GM18868 (cell line): ENCODE data around the gene RNF222.
"Not testable (repeated sequence)": the region's sequence is repeated elsewhere in the genome, so short reads cannot be mapped to it uniquely, and the experiment has no call there.

Experiments
- ATAC-seq: cut with Tn5 transposase; IDR thresholded peaks from one replicate; pipeline ENCODE4 v1.9.1; 2021; ENCODE audit warnings: mild to moderate bottlenecking, moderate library complexity; ENCODE audit not compliant: unreplicated experiment

Gene RNF222

DNA sequence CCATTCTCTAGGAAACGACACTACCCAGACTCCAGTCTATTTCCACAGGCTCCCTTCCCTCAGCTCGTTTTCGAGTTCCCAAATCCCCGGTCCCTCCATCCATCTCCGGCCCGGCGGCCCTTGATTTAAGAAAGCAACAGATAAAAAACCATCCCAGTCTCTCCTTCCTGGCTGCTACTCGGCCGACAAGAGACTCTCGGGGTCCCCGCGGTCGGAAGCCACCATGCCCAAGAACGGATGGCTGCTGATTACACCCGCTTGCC, 14.8 kb downstream of the RNF222 start:
- no peak for ATAC-seq

DNA sequence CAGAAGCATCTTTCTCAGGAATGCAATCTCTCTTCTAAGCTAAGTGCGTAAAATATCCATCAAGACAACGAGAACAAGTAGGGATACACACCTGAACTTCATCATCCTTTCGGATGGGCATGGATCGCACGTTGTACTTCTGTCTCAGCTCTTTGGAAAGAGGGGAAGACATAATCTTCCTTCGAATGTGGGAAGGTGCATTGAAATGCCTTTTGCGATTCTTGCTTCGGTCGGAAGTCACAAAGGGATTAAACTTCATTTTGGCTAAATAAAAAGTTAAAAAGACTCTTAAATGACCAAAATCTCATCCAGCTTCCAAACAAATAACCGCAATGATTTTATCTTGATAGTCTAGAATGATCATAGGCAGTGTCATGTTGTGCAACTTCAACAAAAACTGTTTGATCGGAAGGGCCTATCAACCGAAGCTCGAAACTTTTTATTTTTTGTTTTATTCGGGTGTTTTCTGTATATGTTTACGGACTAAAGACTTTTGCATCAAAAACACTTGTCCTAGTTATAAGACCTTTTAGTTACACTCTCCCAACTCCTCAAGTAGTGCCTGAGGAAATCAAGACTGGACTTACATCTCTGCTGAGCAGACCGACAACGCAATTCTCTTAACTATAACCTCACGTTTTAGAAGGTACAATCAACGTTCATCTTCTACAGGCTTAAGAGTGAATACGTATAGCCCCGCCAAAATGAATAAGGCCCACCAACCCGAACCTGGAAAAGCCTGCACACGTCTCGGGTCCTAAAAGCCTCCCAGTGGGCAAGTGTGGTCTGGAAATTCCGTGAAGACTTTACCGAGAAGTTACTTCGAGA, 15.4 kb downstream of the RNF222 start:
- no peak for ATAC-seq

DNA sequence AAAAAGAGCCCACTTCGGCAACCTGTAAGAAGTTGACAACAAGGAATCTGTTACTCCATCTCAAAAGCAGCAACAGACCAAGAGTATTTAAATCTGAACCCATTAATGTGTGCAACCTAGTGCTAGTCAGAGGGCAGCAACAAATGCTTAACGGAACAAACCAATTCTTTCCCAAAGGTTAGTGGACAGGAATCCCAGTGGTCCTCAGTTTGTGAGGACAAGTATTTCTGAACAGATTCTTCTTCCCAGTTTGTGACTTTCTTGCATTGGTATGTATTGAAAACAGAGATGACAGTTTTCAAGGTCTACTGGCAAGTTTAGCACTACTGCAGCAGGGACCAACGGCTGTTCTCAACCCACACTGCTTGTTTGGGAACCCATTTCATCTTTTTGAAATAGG, 17.6 kb downstream of the RNF222 start:
- no peak for ATAC-seq

DNA sequence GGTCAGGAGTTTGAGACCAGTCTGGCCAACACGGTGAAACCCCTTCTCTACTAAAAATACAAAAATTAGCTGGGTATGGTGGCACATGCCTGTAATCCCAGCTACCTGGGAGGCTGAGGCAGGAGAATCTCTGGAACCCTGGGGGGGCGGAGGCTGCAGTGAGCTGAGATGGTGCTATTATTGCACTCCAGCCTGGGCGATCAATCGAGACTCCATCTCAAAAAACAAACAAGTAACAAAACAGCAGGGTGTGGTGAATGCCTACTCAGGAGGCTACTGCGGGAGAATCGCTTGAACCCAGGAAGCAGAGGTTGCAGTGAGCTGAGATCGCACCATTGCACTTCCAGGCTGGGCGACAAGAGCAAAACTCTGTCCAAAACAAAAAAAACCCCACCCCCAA, 19.5 kb downstream of the RNF222 start:
- ATAC-seq, result not testable (repeated sequence)

DNA sequence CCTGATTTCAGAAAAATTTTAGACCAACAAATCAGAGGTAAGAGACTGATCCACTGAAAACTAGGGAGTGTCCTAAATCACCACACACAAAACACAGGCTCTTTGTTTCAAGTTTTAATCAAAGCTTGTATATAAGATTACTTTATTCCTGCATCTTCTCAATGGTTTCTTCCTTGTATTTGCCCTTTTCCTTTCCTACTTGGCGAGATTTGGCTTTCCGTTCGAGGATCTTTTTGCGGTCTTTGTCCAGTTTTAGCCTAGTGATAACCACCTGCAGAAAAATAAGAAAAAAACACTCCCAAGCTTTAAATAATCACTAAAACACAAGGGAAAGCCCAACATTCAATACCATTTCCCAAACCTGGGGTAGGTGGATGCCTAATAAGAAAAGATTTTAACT, 20.2 kb downstream of the RNF222 start:
- no peak for ATAC-seq

DNA sequence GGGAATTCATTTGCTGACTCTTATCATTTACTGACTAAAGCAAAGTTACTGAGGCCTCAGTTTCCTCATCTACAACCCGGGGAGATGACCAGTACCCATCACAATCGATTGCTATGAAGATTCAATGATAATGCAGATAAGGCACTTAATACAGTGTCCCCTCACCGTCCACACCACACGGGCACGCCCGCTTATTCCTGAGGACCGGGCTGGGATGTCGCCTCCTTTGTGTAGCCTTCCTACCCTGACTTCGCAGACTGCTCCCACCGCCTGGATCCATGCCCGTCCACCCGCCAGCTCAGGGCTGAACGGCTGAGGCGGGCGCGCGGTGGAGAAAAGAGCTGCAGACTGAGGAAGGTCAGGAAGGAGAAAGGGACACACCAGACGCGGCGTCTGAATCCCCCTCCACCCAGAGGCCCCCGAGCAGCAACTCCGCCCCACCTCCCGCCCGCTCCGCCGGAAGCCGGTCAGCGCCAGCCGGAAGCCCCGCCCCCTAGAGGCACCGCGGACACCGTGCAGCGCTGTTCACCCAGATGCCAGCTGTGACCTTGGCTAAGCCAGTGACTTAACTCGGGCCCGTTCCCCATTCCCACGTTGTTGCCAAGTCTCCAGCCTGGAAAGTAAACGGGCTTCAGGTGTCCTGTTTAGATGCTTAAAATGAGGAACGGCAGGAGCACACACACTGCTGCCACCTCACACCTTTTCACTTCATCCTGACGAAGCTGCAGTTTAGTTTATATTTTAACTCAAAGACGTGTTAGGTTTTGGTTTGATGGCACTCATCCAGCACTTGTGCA, 21.2 kb downstream of the RNF222 start, which contains the start of gene KRABD2:
KRABD2 (minus strand) TSS at position 434 of the 797 bp plus-strand sequence.
- ATAC-seq, result peak; percentile 87

DNA sequence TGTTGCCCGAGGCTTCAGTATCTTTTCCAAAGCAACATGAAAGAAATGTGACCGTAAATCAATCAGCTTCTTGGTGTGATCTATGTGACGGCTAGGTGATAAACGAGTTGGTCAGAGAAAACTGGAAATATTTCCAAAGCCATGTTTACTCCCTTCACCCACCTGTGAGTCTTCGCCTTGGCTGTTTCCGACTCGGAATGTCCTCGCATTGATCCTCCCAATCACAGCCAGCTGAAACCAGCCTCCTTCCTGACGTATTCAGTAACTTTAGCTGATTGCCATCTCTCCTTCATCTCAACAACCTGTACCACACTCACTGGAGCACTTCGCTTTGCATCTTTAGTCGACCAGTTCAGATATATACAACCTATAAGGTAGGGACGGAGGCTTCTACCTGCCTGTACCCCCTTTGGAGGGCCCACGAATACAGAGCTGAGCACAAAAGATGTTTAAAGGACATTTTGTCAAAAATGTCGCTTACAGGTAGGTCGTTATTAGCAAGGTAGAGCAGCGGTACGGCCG, 21.8 kb downstream of the RNF222 start:
- peak; percentile 10 for ATAC-seq

DNA sequence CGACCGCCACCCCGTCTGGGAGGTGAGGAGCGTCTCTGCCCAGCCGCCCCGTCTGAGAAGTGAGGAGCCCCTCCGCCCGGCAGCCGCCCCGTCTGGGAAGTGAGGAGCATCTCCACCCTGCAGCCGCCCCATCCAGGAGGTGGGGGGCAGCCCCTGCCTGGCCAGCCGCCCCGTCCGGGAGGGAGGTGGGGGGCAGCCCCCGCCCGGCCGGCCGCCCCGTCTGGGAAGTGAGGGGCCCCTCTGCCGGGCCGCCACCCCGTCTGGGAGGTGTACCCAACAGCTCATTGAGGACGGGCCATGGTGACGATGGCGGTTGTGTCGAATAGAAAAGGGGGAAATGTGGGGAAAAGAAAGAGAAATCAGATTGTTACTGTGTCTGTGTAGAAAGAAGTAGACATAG, 23.8 kb downstream of the RNF222 start:
- not testable (repeated sequence) for ATAC-seq

DNA sequence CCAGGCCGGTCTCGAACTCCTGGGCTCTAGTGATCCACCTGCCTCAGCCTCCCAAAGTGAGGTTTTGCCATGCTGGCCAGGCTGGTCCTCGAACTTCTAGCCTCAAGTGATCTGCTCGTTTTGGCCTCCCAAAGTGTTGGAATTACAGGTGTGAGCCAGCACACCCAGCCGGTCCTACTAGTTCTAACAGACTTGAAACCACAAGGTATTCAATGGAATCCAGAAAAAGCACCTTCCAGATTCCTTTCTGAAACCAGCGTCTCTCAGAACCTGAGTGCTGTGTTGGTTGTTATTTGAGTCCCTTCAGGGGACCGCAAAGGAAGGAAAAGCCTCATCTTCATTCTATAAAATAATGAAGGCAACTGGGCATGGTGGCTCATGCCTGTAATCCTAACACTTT, 25.2 kb downstream of the RNF222 start:
- ATAC-seq, result no peak

DNA sequence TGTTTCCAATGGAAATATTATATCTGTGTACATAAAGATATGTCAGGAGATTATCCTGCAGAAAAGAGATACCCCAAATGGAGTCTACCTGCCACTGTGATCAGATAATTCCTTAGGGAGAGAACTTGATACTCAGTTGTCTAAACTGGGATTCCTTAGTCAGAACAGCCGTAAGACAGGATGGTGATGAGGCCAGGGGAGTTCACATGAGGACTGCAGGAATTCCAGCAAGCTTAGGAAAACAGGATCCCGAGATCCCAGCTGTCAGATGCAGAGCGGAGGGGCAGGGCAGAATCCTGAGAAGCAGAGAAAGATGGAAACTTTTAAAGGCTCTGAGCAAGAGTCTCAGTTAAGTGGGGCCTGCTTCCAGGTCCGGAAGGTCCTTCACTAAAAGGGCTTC, 25.8 kb downstream of the RNF222 start:
- ATAC-seq, result no peak

DNA sequence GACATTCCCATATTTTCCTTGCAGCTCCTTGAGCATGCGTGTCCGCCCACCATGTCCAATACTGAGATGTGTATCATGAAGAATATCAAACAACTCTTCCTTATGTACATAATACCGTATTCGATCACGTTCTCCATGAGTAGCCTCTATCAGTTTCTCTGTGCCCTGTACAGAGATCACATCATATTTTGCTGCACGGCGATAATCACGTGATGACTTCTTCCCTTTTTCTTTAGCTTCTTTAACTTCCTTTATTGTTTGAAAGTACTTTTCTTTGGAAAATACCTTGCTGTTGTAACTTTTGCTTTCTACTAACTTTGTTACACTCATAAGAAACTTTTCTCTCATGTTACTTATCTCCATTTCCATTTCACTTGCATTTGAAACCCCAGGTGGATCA, 27.7 kb downstream of the RNF222 start:
- no peak for ATAC-seq

DNA sequence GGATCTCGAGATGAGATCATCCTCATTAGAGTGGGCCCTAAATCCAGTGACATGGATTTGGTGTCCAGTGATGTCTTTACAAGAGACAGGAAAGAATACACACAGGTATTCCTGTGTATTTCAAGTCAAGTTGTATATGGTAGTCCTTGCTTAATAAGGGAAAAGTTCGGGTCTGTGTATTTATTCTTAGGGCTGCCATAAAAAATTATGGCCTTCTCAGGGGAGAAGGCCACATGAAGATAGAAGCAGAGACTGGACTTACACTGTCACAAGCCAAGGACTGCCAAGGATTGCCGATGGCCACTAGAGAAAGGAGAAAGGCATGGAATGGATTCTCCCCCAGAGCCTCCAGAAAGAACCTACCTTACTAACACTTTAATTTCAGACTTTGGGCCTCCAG, 29.4 kb downstream of the RNF222 start:
- no peak for ATAC-seq

DNA sequence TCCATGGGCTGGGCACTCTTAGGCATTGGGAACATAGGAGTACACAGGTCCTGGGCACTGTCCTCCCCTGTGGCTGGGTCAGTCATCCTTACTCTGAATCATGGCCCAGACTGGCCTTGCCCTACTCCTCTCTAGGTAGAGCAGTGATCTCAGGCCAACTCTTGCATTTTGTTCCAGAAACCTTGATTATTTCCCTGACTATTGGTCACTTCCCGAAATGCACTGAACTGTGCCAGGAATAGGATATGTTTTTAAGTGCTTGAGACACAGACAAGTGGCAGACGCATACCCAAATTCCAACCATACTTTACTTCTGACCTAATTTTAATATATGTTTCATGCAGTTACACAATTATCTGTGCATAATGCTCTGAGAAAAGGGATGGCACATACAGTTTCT, 31.4 kb downstream of the RNF222 start:
- ATAC-seq, result no peak

DNA sequence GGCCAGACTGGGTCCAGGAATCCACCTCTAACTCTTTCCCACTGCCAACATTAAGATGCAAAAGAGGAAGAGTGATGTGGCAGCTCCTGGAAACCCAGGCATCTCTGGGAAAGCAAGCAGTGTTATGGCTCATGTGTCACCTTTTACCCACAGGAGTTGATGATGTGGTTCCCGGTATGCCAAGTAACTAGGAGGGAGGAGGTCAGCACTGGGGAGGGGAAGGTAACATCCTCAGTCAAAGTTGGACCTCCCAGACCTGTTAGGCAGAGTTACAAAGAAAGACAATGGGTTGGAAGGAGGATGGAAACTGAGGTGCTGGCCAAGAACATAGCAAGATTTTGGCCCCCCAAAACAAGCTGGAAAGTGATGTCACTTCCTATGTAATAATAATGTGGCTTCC, 32.5 kb downstream of the RNF222 start:
- no peak for ATAC-seq

DNA sequence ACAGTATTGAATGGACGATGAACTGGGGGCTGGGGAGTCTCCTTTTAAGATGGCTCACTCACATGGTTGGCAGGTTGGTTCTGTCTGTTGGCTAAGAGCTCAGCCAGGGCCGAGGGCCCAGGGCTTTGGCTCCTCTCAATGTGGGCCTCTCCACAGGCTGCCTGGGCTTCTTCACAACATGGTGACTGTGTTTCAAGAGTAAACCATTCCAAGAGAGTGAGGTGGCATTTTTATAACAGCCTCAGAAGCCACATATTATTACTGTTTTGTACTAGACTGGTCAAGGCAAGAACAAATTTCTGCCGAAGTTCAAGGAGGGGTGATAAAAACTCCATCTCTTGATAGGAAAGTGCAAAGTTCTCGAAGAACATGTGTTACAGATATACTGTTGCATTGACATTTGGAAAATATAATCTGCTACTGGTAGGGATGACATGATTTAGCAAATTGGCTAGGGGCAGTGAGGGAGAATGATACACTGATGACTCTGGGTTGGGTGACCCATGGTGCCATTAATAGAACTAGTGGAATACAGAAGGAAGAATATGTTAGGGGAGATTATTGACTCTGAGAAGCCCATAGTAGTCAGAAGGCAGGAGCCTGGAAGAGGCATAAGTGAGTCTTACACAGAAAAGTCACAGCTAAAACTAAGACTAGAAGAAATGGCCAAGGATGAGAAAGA, 34.8 kb downstream of the RNF222 start:
- no peak for ATAC-seq

DNA sequence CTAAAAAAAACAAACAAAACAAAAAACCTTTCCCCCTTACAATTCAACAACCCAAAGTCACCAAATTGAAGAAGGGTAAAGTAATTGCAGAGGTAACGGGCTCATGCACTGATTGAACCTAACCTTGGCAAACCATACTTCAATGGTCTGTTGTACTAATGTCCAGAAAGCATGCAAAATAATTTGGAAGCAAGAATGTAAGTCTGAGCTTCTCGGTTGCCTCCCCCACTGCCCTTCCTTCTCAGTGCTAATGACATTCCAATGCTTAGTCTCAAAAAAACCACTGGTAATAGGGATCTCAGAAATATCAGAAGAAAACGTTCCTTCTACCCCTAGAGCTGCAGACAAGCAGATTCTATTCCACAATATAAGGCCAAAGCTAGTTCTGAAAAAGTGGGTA, 36.9 kb downstream of the RNF222 start:
- ATAC-seq, result no peak

DNA sequence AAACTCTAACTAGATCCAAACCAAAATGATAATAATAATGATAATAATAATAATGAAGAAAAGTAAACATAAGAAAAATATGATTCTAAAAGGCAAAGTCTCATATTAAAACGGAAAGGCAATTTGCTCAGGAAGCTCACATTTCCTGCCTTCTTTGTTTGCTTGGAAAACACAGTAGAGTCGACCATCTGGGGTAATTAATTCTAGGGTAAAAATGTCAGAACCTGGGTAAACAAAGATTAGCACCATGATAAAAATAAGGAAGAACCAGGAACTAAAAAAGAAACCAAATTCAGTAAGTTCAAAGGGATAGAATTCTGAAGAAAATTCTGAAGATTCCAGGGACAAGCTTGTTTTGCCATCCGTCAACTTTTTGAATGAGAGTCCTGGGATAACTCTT, 37.4 kb downstream of the RNF222 start:
- no peak for ATAC-seq

DNA sequence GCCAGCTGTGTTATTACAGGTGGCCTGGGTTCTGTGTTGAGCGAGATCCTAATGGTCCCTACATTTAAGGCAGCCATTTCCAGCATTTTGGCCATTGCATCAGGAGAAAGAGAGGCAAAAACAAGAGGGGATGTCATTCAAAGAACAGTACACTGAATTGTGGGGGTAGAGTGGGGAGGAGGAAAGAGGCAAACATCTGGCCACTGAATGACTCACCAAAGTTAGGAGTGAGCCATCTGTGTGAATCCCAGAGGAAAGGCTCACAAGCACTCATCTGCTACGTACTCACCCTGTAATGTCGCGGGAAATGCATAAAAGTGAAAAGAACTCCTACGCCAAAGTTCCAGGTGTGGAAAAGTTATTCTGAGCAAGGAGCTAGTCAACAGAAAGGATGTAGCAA, 37.9 kb downstream of the RNF222 start:
- no peak for ATAC-seq

DNA sequence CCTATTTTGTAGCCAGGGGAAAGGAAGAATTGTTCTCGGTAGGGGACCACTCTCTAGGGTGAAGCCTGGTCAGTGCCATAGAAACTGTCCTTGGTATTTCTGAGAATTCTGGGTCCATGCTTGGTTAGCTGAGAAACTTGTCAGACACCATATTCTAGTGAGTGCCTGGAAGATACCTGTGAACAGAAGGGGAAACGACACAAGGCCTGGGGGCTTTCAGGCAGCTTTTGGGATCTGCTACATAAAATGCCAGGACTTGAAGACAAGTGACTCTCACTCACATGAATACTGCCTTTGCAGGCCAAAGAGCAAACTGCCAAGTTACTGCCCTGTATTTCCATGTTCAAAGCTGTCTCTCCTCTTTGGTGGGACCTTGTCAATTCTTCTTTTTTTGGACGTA, 39.7 kb downstream of the RNF222 start:
- no peak for ATAC-seq

DNA sequence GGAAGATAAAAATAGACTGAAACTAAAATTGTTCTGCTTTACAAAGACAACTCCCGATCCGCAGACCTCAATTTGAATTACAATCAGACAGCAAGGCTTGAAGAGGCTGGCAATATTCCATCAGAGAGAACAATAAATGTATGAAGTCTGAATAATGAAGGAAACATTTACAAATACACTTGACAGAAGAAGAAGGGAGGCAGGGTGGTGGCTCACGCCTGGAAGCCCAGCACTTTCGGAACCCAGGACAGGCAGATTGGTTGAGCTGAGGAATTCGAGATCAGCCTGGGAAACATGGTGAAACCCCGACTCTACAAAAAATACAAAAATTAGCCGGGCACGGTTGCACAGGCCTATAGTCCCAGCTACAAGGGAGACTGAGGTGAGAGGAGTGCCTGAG, 43.4 kb downstream of the RNF222 start:
- ATAC-seq, result no peak

DNA sequence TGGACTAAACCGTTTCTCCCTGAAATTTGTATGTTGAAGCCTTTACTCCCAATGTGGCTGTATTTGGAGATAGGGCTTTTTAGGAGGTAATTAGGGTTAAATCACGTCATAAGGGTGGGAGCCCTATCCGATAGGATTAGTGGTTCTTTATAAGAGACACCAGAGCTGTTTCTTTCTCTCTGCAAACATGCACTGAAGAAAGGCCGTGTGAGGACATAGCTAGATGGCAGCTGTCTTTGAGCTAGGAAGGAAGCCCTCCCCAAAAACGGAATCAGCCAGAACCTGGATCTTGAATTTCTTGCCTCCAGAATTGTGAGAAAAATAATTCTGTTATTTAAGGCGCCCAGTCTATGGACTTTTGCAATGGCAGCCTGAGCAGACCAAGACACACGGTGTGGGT, 43.9 kb downstream of the RNF222 start:
- ATAC-seq, result no peak

DNA sequence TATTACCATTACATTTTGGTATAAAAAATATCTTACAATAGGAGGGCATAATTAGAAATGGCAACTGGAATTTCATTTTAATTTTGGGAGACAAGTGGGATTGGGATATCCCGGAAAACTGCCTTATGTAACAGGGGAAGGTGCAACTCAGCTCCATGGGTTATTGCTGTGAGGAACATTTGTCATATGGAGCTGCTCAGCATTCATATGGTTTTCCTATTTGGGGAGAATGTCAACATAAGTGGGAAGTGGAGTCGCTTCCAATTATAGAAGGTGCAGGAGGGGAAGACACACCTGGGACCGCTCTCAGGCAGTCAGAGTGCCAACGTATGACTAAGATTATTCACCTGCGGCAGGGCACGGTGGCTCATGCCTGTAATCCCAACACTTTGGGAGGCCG, 47.3 kb downstream of the RNF222 start:
- no peak for ATAC-seq
